HG03558 (cell line): ENCODE results near the gene CACNA1E.

ENCODE experiments used
- ATAC-seq: cut with Tn5 transposase; IDR thresholded peaks from one replicate; pipeline ENCODE4 v1.9.1; 2021; ENCODE audit warnings: moderate number of reproducible peaks; ENCODE audit not compliant: unreplicated experiment; ENCODE audit errors: extremely low read depth

CACNA1E gene

GRCh38 chr1:181557313-181557712 is 74.0 kb downstream of the CACNA1E start:
- ATAC-seq: no peak

- no peak for ATAC-seq
Observed at GRCh38 chr1:181558416-181558815, 75.1 kb downstream of the CACNA1E start.

- ATAC-seq: no peak
Observed at GRCh38 chr1:181559142-181559541, 75.8 kb downstream of the CACNA1E start.

DNA sequence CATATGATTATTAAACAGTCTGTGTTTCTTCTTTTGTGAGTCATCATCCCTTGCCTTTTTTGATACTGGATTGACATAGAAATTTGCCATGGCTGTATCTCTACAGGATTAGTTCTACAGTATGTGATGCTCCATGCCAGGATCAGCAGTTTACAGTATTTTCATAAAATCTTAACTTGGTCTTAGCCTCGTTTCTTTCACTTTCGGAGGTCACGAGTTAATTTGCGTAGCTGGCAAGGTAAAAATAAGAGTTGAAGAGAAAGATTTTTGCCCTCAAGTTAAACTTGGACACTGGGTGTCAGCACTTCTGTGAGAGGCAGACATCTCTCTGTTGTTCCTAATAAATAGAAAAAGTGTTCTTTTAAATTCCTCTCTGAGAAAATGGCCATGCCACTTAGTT is 79.1 kb downstream of the CACNA1E start:
- ATAC-seq: no peak

GRCh38 chr1:181568736-181569135 is 85.4 kb downstream of the CACNA1E start:
- ATAC-seq: no peak

DNA sequence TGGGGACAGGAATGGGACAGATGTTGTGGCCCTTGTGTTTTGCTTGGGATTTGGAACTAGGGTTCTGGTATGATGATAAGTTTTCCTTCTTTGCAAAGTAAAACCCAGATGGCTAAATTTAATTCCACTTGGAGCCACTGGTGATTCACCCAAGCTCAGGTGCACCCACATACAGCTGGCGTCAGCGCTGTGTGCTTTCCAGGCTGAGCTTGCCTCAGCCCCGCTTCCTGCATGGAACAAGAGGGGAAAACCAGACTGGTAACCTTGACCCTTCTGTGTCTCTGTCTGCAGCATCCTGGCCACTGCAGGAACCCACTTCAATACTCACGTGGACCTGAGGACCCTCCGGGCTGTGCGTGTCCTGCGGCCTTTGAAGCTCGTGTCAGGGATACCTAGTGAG is 94.2 kb downstream of the CACNA1E start:
- ATAC-seq: no peak

DNA sequence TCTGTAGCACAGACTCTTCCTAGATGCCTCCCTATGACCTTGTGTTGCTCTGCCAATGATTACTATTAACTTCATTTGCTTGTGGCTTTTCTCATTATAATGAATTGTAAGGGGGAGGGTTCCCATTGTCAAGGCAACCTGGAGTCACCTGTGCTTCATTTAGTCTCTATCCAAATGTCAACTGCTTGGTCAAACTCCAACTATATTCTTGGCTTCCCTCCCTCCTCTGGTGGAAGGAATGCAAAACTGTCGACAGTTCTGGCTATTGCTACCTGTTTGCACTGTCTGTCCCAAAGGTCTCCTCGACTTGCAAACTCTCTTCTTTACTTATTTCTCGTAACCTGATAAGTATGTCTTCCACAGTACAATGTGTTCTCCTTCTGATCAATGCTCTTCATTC is 100.3 kb downstream of the CACNA1E start:
- ATAC-seq: no peak

DNA sequence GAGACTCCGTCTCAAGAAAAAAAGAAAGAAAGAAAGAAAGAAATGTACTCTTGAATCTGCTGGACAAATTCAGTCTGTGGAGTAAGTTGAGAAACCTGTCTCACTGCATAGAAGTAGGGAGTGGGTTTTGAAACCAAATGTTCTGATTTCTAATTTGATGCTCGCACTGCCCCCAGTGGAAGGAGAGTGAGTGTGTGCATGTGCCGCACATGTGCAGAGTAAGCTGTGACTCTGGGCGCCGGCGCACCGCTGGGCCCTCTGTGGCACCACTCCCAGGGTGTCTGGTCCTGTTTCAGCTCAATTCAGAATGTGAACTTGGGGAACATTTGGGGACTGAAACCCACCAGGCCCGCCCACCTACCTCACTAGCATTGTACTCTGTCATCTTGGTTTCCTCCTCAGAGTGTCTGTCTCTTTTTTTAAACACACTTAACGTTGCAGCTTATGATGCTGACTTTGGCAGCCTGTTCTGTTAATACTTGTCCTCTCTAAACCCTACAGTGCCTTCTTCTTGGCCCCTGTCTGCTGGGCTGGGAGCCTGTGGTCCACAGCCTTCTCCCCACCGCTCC is 104.6 kb downstream of the CACNA1E start:
- ATAC-seq: no peak

GRCh38 chr1:181588631-181589030 is 105.3 kb downstream of the CACNA1E start:
- ATAC-seq: no peak

DNA sequence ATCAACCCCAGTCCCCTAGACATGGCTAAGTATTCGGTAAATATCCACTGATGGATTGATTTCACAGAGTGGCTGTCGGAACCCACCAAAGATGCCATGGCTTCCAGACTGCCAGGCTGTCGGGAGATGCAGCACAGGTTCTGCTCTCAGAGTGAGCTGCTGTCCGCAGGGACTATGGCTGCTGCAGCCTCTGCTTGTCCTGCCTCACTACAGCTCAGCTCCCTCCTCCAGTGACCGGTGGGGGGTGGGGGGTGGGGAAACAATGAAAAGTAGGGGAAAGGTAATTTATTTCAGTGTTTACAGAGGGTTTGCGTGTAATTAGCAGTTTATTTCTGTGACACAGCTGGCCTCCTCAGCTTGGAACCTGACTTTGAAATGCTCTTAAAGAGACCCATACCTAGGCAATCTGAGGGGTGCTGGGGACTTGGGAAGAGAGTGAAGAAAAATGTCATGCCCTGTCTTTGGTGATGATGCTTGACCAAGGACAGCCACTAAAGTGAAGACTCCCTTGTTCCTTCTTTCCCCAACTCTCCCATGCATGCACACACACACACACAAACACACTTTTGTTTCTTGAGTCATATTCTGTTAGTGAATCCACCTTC is 109.0 kb downstream of the CACNA1E start:
- ATAC-seq: no peak

DNA sequence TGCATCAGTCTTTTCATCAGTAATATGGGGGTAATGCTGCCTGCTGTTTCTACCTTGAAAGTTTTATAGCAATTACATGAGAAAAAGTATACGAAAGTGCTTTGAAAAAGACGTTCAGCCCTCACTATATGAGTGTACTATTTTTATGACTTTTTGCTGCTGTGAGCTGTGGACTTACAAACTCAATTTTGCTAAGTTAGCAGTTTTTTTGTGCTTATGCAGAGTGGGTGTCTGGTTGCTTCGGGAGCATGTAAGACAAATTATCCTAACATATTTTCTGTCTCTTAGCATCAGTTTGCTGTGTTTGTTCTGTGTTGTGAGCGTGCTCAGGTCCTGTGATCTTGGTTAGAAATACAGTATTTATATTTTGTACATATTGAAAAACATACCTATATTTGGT is 109.7 kb downstream of the CACNA1E start:
- no peak for ATAC-seq

GRCh38 chr1:181594553-181594952 is 111.2 kb downstream of the CACNA1E start:
- no peak for ATAC-seq

GRCh38 chr1:181595234-181595633 is 111.9 kb downstream of the CACNA1E start:
- ATAC-seq: no peak

DNA sequence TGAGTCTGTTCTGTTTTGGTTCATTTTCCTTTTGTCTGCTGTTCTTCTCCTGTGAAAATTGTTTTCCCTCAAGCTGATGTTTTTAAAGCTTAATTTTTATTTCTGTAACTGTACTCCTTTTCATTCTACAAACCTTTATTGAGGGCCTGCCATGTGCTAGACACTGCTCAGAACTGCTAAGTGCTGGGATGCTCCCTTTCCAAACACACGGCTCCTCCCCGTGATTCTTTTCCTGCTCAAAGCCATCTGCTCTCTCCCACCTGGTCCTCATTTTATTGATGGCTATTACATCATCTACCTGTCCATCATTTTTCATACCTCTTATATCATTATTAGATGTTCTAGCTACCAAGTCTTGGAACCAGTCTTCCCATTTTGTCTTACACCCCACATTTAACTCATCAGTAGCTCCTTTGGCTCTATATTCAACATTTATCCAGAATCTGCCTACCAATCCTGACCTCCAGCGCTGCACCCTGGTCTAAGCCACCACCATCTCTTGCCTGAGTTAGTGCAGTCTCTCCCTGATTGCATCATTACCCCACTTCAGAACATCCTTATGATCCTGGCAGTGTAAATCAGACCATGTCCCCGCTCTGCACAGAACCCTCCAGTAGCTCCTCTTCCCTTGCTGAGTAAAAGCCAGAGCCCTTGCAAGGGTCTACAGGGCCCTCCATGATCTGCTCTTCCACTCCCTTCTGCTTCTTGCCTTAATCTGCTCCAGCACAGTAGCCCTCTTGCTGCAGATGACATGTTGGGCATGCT is 118.1 kb downstream of the CACNA1E start:
- ATAC-seq: no peak

DNA sequence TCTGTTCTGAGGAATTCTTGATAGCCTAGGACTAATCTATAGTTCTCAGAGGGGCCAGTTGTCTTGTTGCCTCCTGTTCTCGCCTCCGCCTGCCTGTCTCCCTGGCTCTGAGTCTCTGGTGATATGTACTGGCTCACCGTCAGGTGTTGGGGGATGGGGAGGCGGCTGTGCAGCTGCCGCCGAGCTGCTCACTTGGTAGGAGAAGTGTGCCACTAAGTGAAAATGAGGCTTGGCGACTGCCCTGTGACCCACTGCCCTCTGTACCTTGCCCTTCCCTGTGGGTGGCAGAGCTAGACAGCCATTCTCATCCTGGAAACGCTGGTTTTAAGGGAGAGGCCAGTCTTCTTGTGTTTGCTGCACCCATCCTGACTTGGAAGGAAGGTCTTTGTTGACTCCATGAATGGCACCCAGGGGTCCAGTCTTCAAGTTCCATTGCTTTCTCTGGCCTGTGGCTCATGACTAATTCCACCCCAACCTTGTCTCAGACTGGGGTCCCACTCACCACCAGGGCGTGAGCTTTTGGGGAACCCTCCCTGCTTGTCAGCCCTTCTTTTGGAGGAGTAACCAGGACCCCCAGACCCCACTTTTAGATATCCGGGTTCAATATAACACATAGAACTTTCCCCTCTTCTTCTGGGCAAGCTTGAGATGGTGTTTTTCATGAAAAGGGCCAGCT is 120.6 kb downstream of the CACNA1E start:
- no peak for ATAC-seq

GRCh38 chr1:181604482-181605249 is 121.3 kb downstream of the CACNA1E start:
- ATAC-seq: no peak

DNA sequence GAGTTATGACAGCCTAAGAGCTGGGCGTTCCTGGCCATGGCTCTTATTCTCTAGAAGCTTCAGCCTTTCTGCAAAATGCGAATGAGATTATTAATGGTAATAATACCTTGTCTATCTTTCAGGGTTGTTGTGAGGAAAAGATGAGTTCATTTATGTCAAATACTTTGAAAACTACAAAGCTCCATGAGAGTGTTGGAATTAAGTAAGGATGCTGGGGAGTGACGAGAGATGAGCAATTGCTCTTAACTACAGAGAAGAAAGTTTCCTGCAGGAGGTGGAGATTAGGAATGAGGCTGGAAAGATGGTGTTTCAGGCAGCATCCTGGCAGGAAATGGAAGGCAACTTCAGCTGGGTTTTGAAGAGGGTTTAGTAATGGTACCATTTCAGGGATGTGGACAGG is 124.2 kb downstream of the CACNA1E start:
- no peak for ATAC-seq

- no peak for ATAC-seq
Observed at GRCh38 chr1:181608386-181608785, 125.1 kb downstream of the CACNA1E start.

DNA sequence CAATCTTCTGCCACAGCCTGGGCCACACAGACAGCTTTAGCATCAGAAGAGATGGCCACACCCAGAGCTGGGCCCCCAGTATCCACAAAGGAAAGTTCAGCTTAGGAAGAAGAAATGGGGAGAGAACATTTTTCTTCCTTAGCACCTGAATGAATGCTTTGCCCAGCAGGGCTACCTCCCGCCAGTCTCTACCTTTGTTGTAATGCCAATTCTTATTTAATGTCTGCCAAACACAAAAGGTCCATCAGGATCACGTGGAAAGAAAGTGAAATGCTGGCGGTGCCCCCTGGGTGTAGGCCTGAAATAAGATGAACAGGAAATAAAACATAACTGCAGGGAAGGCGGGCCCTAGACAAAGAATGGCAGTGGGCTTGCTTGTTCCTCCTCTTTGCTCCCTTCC is 125.6 kb downstream of the CACNA1E start:
- no peak for ATAC-seq

DNA sequence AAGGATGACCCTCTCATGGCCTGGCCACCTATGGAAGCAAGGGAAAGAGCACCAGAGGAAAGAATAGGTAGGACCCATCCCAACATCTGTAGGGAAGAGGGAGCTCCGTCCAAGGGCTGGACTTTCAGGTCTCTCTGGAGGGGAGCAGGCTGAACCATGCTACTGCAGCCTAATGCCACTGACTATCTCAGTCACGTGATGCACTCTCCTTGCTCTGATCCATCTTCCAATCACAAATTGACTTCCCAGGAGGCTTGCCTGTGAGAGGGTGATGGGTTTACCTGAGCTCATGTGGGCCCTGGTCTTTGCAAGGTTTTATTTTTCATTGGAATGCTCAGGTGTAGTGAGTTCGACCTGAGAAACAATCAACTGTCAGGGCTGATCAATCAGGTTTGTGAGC is 128.8 kb downstream of the CACNA1E start:
- ATAC-seq: no peak
